A549 (cell line): Measurements from ENCODE around the gene FAM20C.

Experiments
- HEYL ChIP-seq: fragments of 250-450 bp; sonication (Bioruptor Pico); IDR thresholded peaks from 2 replicates; pipeline ENCODE4 v1.8.0; 2021; ENCODE audit warnings: mild to moderate bottlenecking, moderate library complexity
- ZFP36 ChIP-seq: fragments of 450-650 bp; IDR thresholded peaks from 2 replicates; pipeline ENCODE4 v1.6.1; 2014; ENCODE audit warnings: borderline replicate concordance; ENCODE audit not compliant: partially characterized antibody
- TF ChIP-seq, protein P1 (sequence below): fragments of >200 bp; sonication (Bioruptor Twin); formaldehyde crosslinking; IDR thresholded peaks from 3 replicates; pipeline ENCODE4 v1.5.1; 2016

- TF ChIP-seq, protein P1, sequence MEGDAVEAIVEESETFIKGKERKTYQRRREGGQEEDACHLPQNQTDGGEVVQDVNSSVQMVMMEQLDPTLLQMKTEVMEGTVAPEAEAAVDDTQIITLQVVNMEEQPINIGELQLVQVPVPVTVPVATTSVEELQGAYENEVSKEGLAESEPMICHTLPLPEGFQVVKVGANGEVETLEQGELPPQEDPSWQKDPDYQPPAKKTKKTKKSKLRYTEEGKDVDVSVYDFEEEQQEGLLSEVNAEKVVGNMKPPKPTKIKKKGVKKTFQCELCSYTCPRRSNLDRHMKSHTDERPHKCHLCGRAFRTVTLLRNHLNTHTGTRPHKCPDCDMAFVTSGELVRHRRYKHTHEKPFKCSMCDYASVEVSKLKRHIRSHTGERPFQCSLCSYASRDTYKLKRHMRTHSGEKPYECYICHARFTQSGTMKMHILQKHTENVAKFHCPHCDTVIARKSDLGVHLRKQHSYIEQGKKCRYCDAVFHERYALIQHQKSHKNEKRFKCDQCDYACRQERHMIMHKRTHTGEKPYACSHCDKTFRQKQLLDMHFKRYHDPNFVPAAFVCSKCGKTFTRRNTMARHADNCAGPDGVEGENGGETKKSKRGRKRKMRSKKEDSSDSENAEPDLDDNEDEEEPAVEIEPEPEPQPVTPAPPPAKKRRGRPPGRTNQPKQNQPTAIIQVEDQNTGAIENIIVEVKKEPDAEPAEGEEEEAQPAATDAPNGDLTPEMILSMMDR, result no peak
- TF ChIP-seq ZFP36 (no peak), HEYL (CRISPR knock-in tag) (no peak)
These were observed 93.9 kb downstream of the FAM20C start for GRCh38 chr7:286266-286665.
